Measurements from ENCODE around the gene ADAMTS5. TPM values are rescaled to one million over a fixed set of nuclear protein-coding genes. Genes with fewer than 3 reads are reported as not detected.

Gene ADAMTS5
- total and polyA plus RNA-seq, 2 of the 8 experiments (the other 6 are each of a cell fraction or from before 2014, with no cell fraction given) = 0.20 to 1.1 TPM

GRCh38 chr21:26925122-26925521 lies 41.8 kb downstream of the ADAMTS5 start:
- H3K4ac ChIP-seq (replicated peaks; ENCODE audit: insufficient read length, low read depth, low read length) = no peak overlapping the region

More at GRCh38 chr21:26925122-26925521, 41.8 kb downstream of the ADAMTS5 start:
- H2BK5ac ChIP-seq (ENCODE audit: low read depth, low read length) = no peak overlapping the region
- H3K23ac ChIP-seq (ENCODE audit: insufficient read length) = no peak overlapping the region
- no peak overlapping the region for H2BK120ac ChIP-seq (replicated peaks; ENCODE audit: low read depth, low read length)
- no peak overlapping the region for H2BK20ac ChIP-seq (ENCODE audit: low read length)
- no peak overlapping the region for H3K9ac ChIP-seq (replicated peaks in 1 of 4; ENCODE audit: extremely low read depth in 1 of 4, low read depth in 3 of 4, low read length in 3 of 4)
- TF ChIP-seq EP300 (IDR thresholded peaks at IDR 0.05; ENCODE audit: borderline replicate concordance in 1 of 2, low read depth in 2 of 2, low read length in 2 of 2) = no peak
- TF ChIP-seq CEBPB (IDR thresholded peaks at IDR 0.05; ENCODE audit: low read depth, low read length) = no peak
- H3K4me3 ChIP-seq (ENCODE audit: extremely low read depth in 1 of 4, insufficient read depth in 2 of 4, low read depth in 3 of 4, low read length in 4 of 4) = no peak overlapping the region
- DNase-seq (ENCODE audit: low read depth in 1 of 2, low spot score in 2 of 2) (no peak), FAIRE-seq (no peak)
- H3K14ac ChIP-seq (ENCODE audit: insufficient read length) = no peak overlapping the region
- POLR2A ChIA-PET (ENCODE audit: partially characterized antibody) = interaction anchor here (0.9 kb wide), 1 partner anchor 39 kb away, joined by 3 read pairs; no protein-coding TSS in a partner anchor
- H4K91ac ChIP-seq (replicated peaks; ENCODE audit: insufficient read length, low read length) = no peak overlapping the region
- no peak overlapping the region for H3K27ac ChIP-seq (ENCODE audit: low read depth, low read length)
- H3K4me2 ChIP-seq (ENCODE audit: insufficient read depth in 1 of 2, low read depth in 2 of 2, low read length in 2 of 2) = no peak overlapping the region
- H3K9me3 ChIP-seq (ENCODE audit: insufficient read depth in 2 of 2, low read depth in 1 of 2, low read length in 1 of 2) = no peaks in the 10 kb centered on the region
- H4K20me1 ChIP-seq (replicated peaks in 1 of 2; ENCODE audit: control insufficient read depth in 1 of 2, insufficient read depth in 2 of 2, low read length in 2 of 2) = no peaks in the 10 kb centered on the region
- H3K56ac ChIP-seq (replicated peaks; ENCODE audit: insufficient read length, low read depth, low read length) = no peak overlapping the region
- CTCF ChIA-PET (ENCODE audit: partially characterized antibody) = interaction anchor here (1.6 kb wide), 1 partner anchor 8 kb away, joined by 5 read pairs; no protein-coding TSS in a partner anchor
- H3K18ac ChIP-seq (ENCODE audit: extremely low read depth, low read length) = no peak overlapping the region
- 94% methylated on average over 2 of the region's 2 CpGs; no CpG with 5 or more reads in 1 of the 2 experiments for WGBS, 2 experiments (ENCODE audit: extremely low coverage in 1 of 2, insufficient coverage in 1 of 2, insufficient read length in 1 of 2, insufficient replicate concordance in 2 of 2, low coverage in 1 of 2, low lambda C conversion rate in 2 of 2, missing lambda C conversion rate in 1 of 2)
- H3K79me2 ChIP-seq (ENCODE audit: control insufficient read depth in 1 of 2, insufficient read depth in 2 of 2, low read length in 2 of 2) = no peaks in the 10 kb centered on the region
- no peak overlapping the region for H2BK12ac ChIP-seq (ENCODE audit: low read depth, low read length)
- H2AFZ ChIP-seq (ENCODE audit: low read length) = no peak overlapping the region
- H4K5ac ChIP-seq (ENCODE audit: insufficient read length, low read depth, low read length) = no peak overlapping the region
- no peaks in the 10 kb centered on the region for H3K4me1 ChIP-seq (replicated peaks in 1 of 4; ENCODE audit: control insufficient read depth in 3 of 4, insufficient read depth in 4 of 4, low read length in 3 of 4)
- no peaks in the 10 kb centered on the region for H3K36me3 ChIP-seq (ENCODE audit: control insufficient read depth in 2 of 4, insufficient read depth in 4 of 4, low read length in 3 of 4)
- no peak overlapping the region for H2AK5ac ChIP-seq (ENCODE audit: low read depth, low read length)
- H3K27me3 ChIP-seq (replicated peaks in 1 of 4; ENCODE audit: control insufficient read depth in 3 of 4, extremely low read depth in 1 of 4, insufficient read depth in 3 of 4, low read length in 3 of 4) = no peaks in the 10 kb centered on the region
- H3K23me2 ChIP-seq (ENCODE audit: low read depth, low read length) = no peaks in the 10 kb centered on the region
- H3K79me1 ChIP-seq (ENCODE audit: low read depth, low read length) = no peaks in the 10 kb centered on the region
- H2BK15ac ChIP-seq (ENCODE audit: low read length) = no peak overlapping the region
- no peak overlapping the region for H4K8ac ChIP-seq (ENCODE audit: extremely low read depth, insufficient read depth, low read length)

All from H1 (cell line).